Endothelial cell of umbilical vein (primary cell): ENCODE data around the gene RNF148. TPM values are rescaled to one million over a fixed set of nuclear protein-coding genes. Genes with fewer than 3 reads are reported as not detected.

ENCODE experiments used
- BruUV-seq: library from RNA; stranded (reverse); fragments of 400-500 nt; replicated peaks from 2 replicates; lab custom pipeline; 2021; lab: Mats Ljungman, UMichigan
- CTCF ChIA-PET: fragments of 300-600, 350-600 bp; sonication (Branson Sonifier 250); formaldehyde crosslinking; loops from one replicate; lab custom pipeline; 2021; ENCODE audit warnings: antibody characterized with exemption, inconsistent platforms; lab: Charles Lee
- POLR2A ChIA-PET: fragments of 300-600, 350-600 bp; sonication (Branson Sonifier 250); formaldehyde crosslinking; loops from one replicate; lab custom pipeline; 2021; ENCODE audit warnings: antibody characterized with exemption, inconsistent platforms; lab: Charles Lee
- DNase-seq: peaks from one replicate; pipeline ENCODE4 v3.0.0-alpha.2; 2011; ENCODE audit warnings: low read depth, low spot score
- FAIRE-seq: peaks from 2 replicates; lab custom pipeline; 2011; peaks lifted over from hg19 to GRCh38; lab: Jason Lieb, UNC
- H2AFZ ChIP-seq: 2 replicates; pipeline ENCODE4 v1.6.0; 2012; ENCODE audit warnings: low read depth, low read length, control low read depth, inconsistent platforms
- H3K27ac ChIP-seq: 2 replicates; pipeline ENCODE4 v1.5.1; 2011; ENCODE audit warnings: low read depth, mild to moderate bottlenecking, control low read depth, low read length, moderate library complexity; ENCODE audit not compliant: insufficient read depth
- H3K27me3 ChIP-seq, 2 experiments: 2 replicates each; pipeline versions ENCODE4 v1.6.0 to v1.6.1; 2011; ENCODE audit warnings: low read length in 2 of 2, mixed read lengths in 1 of 2; ENCODE audit not compliant: control insufficient read depth in 2 of 2, insufficient read depth in 2 of 2
- H3K36me3 ChIP-seq, 2 experiments: 2 replicates in 1 of 2; 3 replicates in 1 of 2; pipeline ENCODE4 v1.5.1; 2011; ENCODE audit warnings: low read length in 2 of 2, mild to moderate bottlenecking in 1 of 2, moderate library complexity in 1 of 2; ENCODE audit not compliant: control insufficient read depth in 2 of 2, insufficient read depth in 2 of 2; ENCODE audit errors: extremely low read depth in 1 of 2
- H3K4me1 ChIP-seq: 3 replicates; pipeline ENCODE4 v1.5.1; 2011; ENCODE audit warnings: mild to moderate bottlenecking, low read length; ENCODE audit not compliant: control insufficient read depth, insufficient read depth; ENCODE audit errors: extremely low read depth
- H3K4me2 ChIP-seq: 2 replicates; pipeline ENCODE4 v1.6.1; 2011; ENCODE audit warnings: low read length, control low read depth, mixed read lengths; ENCODE audit not compliant: insufficient read depth
- H3K4me3 ChIP-seq, 3 experiments: fragments of 200-600 bp in 1 of 3; sonication (generic), shearing (Covaris generic) in 1 of 3; replicated peaks in 1 of 3; 2 replicates each; pipeline ENCODE4 v1.5.1; 2011 to 2016; ENCODE audit warnings: control low read depth in 3 of 3, low read length in 3 of 3, mild to moderate bottlenecking in 2 of 3, inconsistent platforms in 1 of 3, low read depth in 1 of 3, moderate library complexity in 1 of 3; ENCODE audit not compliant: insufficient read depth in 1 of 3
- H3K79me2 ChIP-seq: 2 replicates; pipeline ENCODE4 v1.6.0; 2012; ENCODE audit warnings: low read length, inconsistent platforms; ENCODE audit not compliant: control insufficient read depth, insufficient read depth
- H3K9ac ChIP-seq: replicated peaks from 2 replicates; pipeline ENCODE3; 2011; ENCODE audit warnings: low read length, control low read depth; ENCODE audit not compliant: insufficient read depth; ENCODE audit errors: extremely low read depth
- H3K9me1 ChIP-seq: replicated peaks from 3 replicates; pipeline ENCODE4 v1.6.0; 2011; ENCODE audit warnings: mild to moderate bottlenecking, low read length; ENCODE audit not compliant: control insufficient read depth, insufficient read depth; ENCODE audit errors: extremely low read depth
- H3K9me3 ChIP-seq: replicated peaks from 2 replicates; pipeline ENCODE4 v1.5.1; 2012; ENCODE audit warnings: low read length, inconsistent platforms; ENCODE audit not compliant: control insufficient read depth, insufficient read depth
- H4K20me1 ChIP-seq: replicated peaks from 2 replicates; pipeline ENCODE3; 2011; ENCODE audit warnings: mild to moderate bottlenecking, low read length; ENCODE audit not compliant: control insufficient read depth, insufficient read depth; ENCODE audit errors: extremely low read depth
- CTCF ChIP-seq, 2 donors: IDR thresholded peaks; 1 replicate in 1 of 2; 2 replicates in 1 of 2; pipeline ENCODE4 v1.5.1; 2011; ENCODE audit warnings: low read length in 2 of 2, mild to moderate bottlenecking in 2 of 2, moderate library complexity in 2 of 2, control low read depth in 1 of 2, inconsistent platforms in 1 of 2, low read depth in 1 of 2; ENCODE audit not compliant: insufficient read depth in 1 of 2; ENCODE audit errors: extremely low read depth in 1 of 2
- EZH2 ChIP-seq: IDR thresholded peaks from 2 replicates; pipeline ENCODE4 v1.6.1; 2012; ENCODE audit warnings: borderline replicate concordance, low read depth, mild to moderate bottlenecking, moderate library complexity, low read length, inconsistent platforms; ENCODE audit not compliant: severe bottlenecking
- FOS ChIP-seq: IDR thresholded peaks from 2 replicates; pipeline ENCODE4 v1.6.1; 2011; ENCODE audit warnings: mild to moderate bottlenecking, low read length, moderate library complexity, borderline replicate concordance; ENCODE audit not compliant: insufficient read depth
- GATA2 ChIP-seq: IDR thresholded peaks from 2 replicates; pipeline ENCODE4 v1.7.0; 2011; ENCODE audit warnings: low read depth, mild to moderate bottlenecking, moderate library complexity, mixed read lengths, low read length; ENCODE audit not compliant: insufficient read length, insufficient read depth
- JUN ChIP-seq: IDR thresholded peaks from 2 replicates; pipeline ENCODE4 v1.6.1; 2011; ENCODE audit warnings: borderline replicate concordance, low read depth; ENCODE audit not compliant: insufficient read length, insufficient read depth
- MAX ChIP-seq: IDR thresholded peaks from 2 replicates; pipeline ENCODE4 v1.6.1; 2011; ENCODE audit not compliant: insufficient read depth, insufficient read length
- MYC ChIP-seq: IDR thresholded peaks from one replicate; pipeline ENCODE4 v1.6.1; 2011; ENCODE audit warnings: mild to moderate bottlenecking, low read depth, low read length
- POLR2A ChIP-seq: IDR thresholded peaks from 2 replicates; pipeline ENCODE4 v1.6.1; 2012; ENCODE audit warnings: low read depth, mild to moderate bottlenecking, control low read depth, low read length
- POLR2AphosphoS5 ChIP-seq: IDR thresholded peaks from 2 replicates; pipeline ENCODE4 v1.6.1; 2012; ENCODE audit warnings: low read depth, mild to moderate bottlenecking, control low read depth, low read length, moderate library complexity; ENCODE audit not compliant: insufficient read depth
- dilution Hi-C: fragments of 300-500 bp; cut with MboI; formaldehyde crosslinking; loops from one replicate; pipeline ENCODE4 v1.15.0; 2019; ENCODE audit warnings: low sequenced_read_pairs; ENCODE audit not compliant: extremely low pct_ligation_motif_present
- intact Hi-C: fragments of 100-400 bp; cut with micrococcal nuclease; formaldehyde crosslinking; loops from one replicate; pipeline ENCODE4 v1.10.0; 2022
- polyA plus RNA-seq, 4 experiments: library from polyadenylated mRNA; depleted of rRNA in 3 of 4; stranded (reverse) in 3 of 4; unstranded in 1 of 4; fragments of >200 nt; gene quantifications; 2 replicates each; pipeline versions ENCODE4 v1.2.1 to v1.2.3, GENCODE V29; 2011 to 2012; ENCODE audit warnings: missing spikeins in 1 of 4
- total RNA-seq: library from RNA; stranded (reverse); gene quantifications from 2 replicates; pipeline ENCODE4 v1.2.3, GENCODE V29; 2021

Gene RNF148
- total and polyA plus RNA-seq, 2 donors (not counting 3 experiments of a cell fraction or from before 2014, with no cell fraction given) = 0.12 to 0.95 TPM

GRCh38 chr7:122692769-122693309 is 9.9 kb downstream of the RNF148 start:
- no peaks in the 10 kb centered on the region for H3K79me2 ChIP-seq
- no TSS peak for BruUV-seq
- dilution Hi-C loops = no loop called here

More at GRCh38 chr7:122692769-122693309, 9.9 kb downstream of the RNF148 start:
- ChIA-PET CTCF (interaction anchor here (1.1 kb wide), 1 partner anchor 10 kb away, joined by 3 read pairs; the partner anchor contains the start of gene RNF148), POLR2A (no interaction called here)
- no peak for TF ChIP-seq POLR2A
- TF ChIP-seq FOS = no peak
- TF ChIP-seq MAX = no peak
- TF ChIP-seq EZH2 = no peak
- no peak for TF ChIP-seq CTCF (IDR thresholded peaks at IDR 0.05; ENCODE audit: extremely low read depth in 1 of 2, insufficient read depth in 1 of 2, low read depth in 1 of 2, low read length in 2 of 2)
- TF ChIP-seq JUN = no peak
- TF ChIP-seq MYC = no peak
- TF ChIP-seq POLR2AphosphoS5 = no peak
- no peak for TF ChIP-seq GATA2
- H3K9ac ChIP-seq = no peak overlapping the region
- no peak overlapping the region for H3K4me3 ChIP-seq
- H3K4me1 ChIP-seq = no peaks in the 10 kb centered on the region
- H3K9me1 ChIP-seq = no peaks in the 10 kb centered on the region
- no peak overlapping the region for H3K27ac ChIP-seq
- no peaks in the 10 kb centered on the region for H4K20me1 ChIP-seq
- no peak for DNase-seq
- intact Hi-C loops = no loop called here
- no peak overlapping the region for H2AFZ ChIP-seq
- no peaks in the 10 kb centered on the region for H3K9me3 ChIP-seq
- FAIRE-seq = no peak
- no peaks in the 10 kb centered on the region for H3K27me3 ChIP-seq
- no peaks in the 10 kb centered on the region for H3K36me3 ChIP-seq
- H3K4me2 ChIP-seq = no peak overlapping the region
